Measurements from ENCODE around the gene HIBADH.

DNA sequence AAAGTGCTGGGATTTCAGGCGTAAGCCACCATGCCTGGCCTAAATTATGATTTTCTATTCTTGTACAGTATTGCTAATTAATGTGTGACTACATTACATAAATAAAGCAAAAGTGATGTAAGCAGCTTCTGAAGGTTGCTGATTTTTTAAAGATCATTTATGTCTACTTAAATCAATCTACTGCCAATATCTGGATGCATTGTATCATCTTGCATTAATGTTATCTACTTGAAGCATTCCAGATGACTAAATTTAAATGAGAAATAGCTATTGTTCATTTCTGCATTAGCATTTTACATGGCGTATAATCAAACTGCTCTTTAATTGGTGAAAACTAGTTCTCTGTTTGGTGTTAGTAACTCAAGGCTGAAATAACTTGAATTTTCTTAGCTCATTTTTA lies 37.1 kb upstream of the HIBADH start:
- TF ChIP-seq CTCF (IDR thresholded peaks at IDR 0.05): no peak
- no peak for TF ChIP-seq POLR2A (IDR thresholded peaks at IDR 0.05)
